ENCODE results near the gene NANS. TPM values are rescaled to one million over a fixed set of nuclear protein-coding genes. Genes with fewer than 3 reads are reported as not detected.
A peak's percentile ranks its signal among the peaks of the same experiment; 100 is the strongest.

NANS gene
- total RNA-seq, 1 donor from 2014 or later = 44.4 TPM

- Mint-ChIP-seq H3K4me3 (ENCODE audit: unreplicated experiment) (no peak overlapping the region), H3K27me3 (ENCODE audit: low read depth, unreplicated experiment) (peaks cover 5% of the 10 kb centered on the region)
- H2AFZ ChIP-seq (ENCODE audit: low read depth, low read length) = no peak overlapping the region
Observed at GRCh38 chr9:98031169-98031568, 25.4 kb upstream of the NANS start.

GRCh38 chr9:98031935-98032334, 24.6 kb upstream of the NANS start:
- Mint-ChIP-seq H3K27me3 (ENCODE audit: low read depth, unreplicated experiment) (peaks cover 7% of the 10 kb centered on the region), H3K36me3 (ENCODE audit: low read depth, unreplicated experiment) (peaks cover 2% of the 10 kb centered on the region), H3K27ac (ENCODE audit: unreplicated experiment) (peak overlapping the region; percentile 3), H3K4me3 (ENCODE audit: unreplicated experiment) (peak overlapping the region; percentile 15), H3K9me3 (ENCODE audit: unreplicated experiment) (no peaks in the 10 kb centered on the region), H3K4me1 (ENCODE audit: low read depth, unreplicated experiment) (peaks cover 7% of the 10 kb centered on the region)
- DNase-seq (ENCODE audit: low read depth) = peak; percentile 60
- no peak overlapping the region for H3K9ac ChIP-seq (ENCODE audit: low read length)
- peaks cover 16% of the 10 kb centered on the region for H3K4me1 ChIP-seq (ENCODE audit: insufficient read depth, low read length)
- H3K4me3 ChIP-seq (ENCODE audit: insufficient read depth, low read depth, low read length) = no peak overlapping the region
- peak overlapping the region; percentile 4 for H3K4me2 ChIP-seq (ENCODE audit: low read length)
- no peaks in the 10 kb centered on the region for H3K36me3 ChIP-seq (ENCODE audit: insufficient read depth, low read length)
- no peak for FAIRE-seq
- H3K9me3 ChIP-seq (ENCODE audit: insufficient read depth, low read depth, low read length) = no peaks in the 10 kb centered on the region
- TF ChIP-seq EZH2 (IDR thresholded peaks at IDR 0.05; ENCODE audit: insufficient read depth, low read length) = no peak
- TF ChIP-seq, protein P1, sequence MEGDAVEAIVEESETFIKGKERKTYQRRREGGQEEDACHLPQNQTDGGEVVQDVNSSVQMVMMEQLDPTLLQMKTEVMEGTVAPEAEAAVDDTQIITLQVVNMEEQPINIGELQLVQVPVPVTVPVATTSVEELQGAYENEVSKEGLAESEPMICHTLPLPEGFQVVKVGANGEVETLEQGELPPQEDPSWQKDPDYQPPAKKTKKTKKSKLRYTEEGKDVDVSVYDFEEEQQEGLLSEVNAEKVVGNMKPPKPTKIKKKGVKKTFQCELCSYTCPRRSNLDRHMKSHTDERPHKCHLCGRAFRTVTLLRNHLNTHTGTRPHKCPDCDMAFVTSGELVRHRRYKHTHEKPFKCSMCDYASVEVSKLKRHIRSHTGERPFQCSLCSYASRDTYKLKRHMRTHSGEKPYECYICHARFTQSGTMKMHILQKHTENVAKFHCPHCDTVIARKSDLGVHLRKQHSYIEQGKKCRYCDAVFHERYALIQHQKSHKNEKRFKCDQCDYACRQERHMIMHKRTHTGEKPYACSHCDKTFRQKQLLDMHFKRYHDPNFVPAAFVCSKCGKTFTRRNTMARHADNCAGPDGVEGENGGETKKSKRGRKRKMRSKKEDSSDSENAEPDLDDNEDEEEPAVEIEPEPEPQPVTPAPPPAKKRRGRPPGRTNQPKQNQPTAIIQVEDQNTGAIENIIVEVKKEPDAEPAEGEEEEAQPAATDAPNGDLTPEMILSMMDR (IDR thresholded peaks at IDR 0.05; ENCODE audit: insufficient read depth, low read depth, low read length) = no peak
- H4K20me1 ChIP-seq (ENCODE audit: insufficient read depth, low read length) = no peaks in the 10 kb centered on the region
- H3K79me2 ChIP-seq (ENCODE audit: insufficient read depth, low read length) = no peaks in the 10 kb centered on the region
- no peak overlapping the region for H2AFZ ChIP-seq (ENCODE audit: low read depth, low read length)
- H3K27ac ChIP-seq (ENCODE audit: low read depth, low read length) = peak overlapping the region; percentile 48
- no peaks in the 10 kb centered on the region for H3K27me3 ChIP-seq (ENCODE audit: insufficient read depth, low read length)

More at GRCh38 chr9:98031169-98031568, 25.4 kb upstream of the NANS start:
- DNase-seq (ENCODE audit: low read depth) (no peak), FAIRE-seq (no peak)
- H3K27me3 ChIP-seq (ENCODE audit: insufficient read depth, low read length) = no peaks in the 10 kb centered on the region
- peaks cover 12% of the 10 kb centered on the region for H3K4me1 ChIP-seq (ENCODE audit: insufficient read depth, low read length)
- H3K36me3 Mint-ChIP-seq (ENCODE audit: low read depth, unreplicated experiment) = peaks cover 2% of the 10 kb centered on the region
- no peaks in the 10 kb centered on the region for H3K9me3 Mint-ChIP-seq (ENCODE audit: unreplicated experiment)
- no peaks in the 10 kb centered on the region for H3K79me2 ChIP-seq (ENCODE audit: insufficient read depth, low read length)
- no peaks in the 10 kb centered on the region for H4K20me1 ChIP-seq (ENCODE audit: insufficient read depth, low read length)
- TF ChIP-seq, protein P1 (IDR thresholded peaks at IDR 0.05; ENCODE audit: insufficient read depth, low read depth, low read length) = no peak
- no peak for TF ChIP-seq EZH2 (IDR thresholded peaks at IDR 0.05; ENCODE audit: insufficient read depth, low read length)
- H3K27ac Mint-ChIP-seq (ENCODE audit: unreplicated experiment) = no peak overlapping the region
- no peaks in the 10 kb centered on the region for H3K36me3 ChIP-seq (ENCODE audit: insufficient read depth, low read length)
- no peak overlapping the region for H3K4me3 ChIP-seq (ENCODE audit: insufficient read depth, low read depth, low read length)
- H3K4me2 ChIP-seq (ENCODE audit: low read length) = no peak overlapping the region
- peaks cover 7% of the 10 kb centered on the region for H3K4me1 Mint-ChIP-seq (ENCODE audit: low read depth, unreplicated experiment)
- no peak overlapping the region for H3K27ac ChIP-seq (ENCODE audit: low read depth, low read length)
- no peaks in the 10 kb centered on the region for H3K9me3 ChIP-seq (ENCODE audit: insufficient read depth, low read depth, low read length)
- H3K9ac ChIP-seq (ENCODE audit: low read length) = no peak overlapping the region
